Body of pancreas (tissue), 4 donors: ENCODE results near the gene BHMT2. TPM values are rescaled to one million over a fixed set of nuclear protein-coding genes. Genes with fewer than 3 reads are reported as not detected.

Source experiments
- ATAC-seq: fragments of 150-250 bp; one replicate; pipeline ENCODE4 v1.9.1; 2016
- DNase-seq, 4 donors: peaks; one replicate each; pipeline ENCODE4 v3.0.0-alpha.2; 2019
- H3K27ac ChIP-seq, 4 donors: fragments of 200-600 bp; sonication (generic); 1 replicate in 3 of 4; 2 replicates in 1 of 4; pipeline versions ENCODE4 v1.5.1 to v1.6.1; 2016 to 2019; ENCODE audit warnings: mild to moderate bottlenecking in 1 of 4, mixed read lengths in 1 of 4, moderate library complexity in 1 of 4
- H3K27me3 ChIP-seq, 2 donors: fragments of 200-600 bp; sonication (generic); one replicate each; pipeline ENCODE4 v1.6.0; 2016; ENCODE audit warnings: mild to moderate bottlenecking in 1 of 2
- H3K36me3 ChIP-seq, 2 donors: fragments of 200-600 bp; sonication (generic); replicated peaks in 1 of 2; 2 replicates each; pipeline ENCODE4 v1.5.1; 2016; ENCODE audit warnings: low read depth in 2 of 2; ENCODE audit not compliant: insufficient read depth in 1 of 2
- H3K4me1 ChIP-seq: fragments of 200-600 bp; sonication (generic); one replicate; pipeline ENCODE4 v1.6.0; 2016
- H3K4me3 ChIP-seq, 2 donors: fragments of 200-600 bp; sonication (generic); 1 replicate in 1 of 2; 2 replicates in 1 of 2; pipeline ENCODE4 v1.5.1; 2016 to 2019
- H3K9me3 ChIP-seq, 3 donors: fragments of 200-600 bp; sonication (generic); 1 replicate in 2 of 3; 2 replicates in 1 of 3; pipeline ENCODE4 v1.5.1; 2016
- CTCF ChIP-seq, 7 experiments: fragments of 450-650 bp in 4 of 7; fragments of 200-600 bp in 3 of 7; sonication (generic) in 3 of 7; IDR thresholded peaks; one replicate each; pipeline ENCODE4 v1.5.1; 2016 to 2019; ENCODE audit warnings: antibody characterized with exemption in 7 of 7
- POLR2A ChIP-seq, 3 donors: fragments of 450-650 bp; IDR thresholded peaks; one replicate each; pipeline ENCODE4 v1.6.1; 2016; ENCODE audit warnings: antibody characterized with exemption in 3 of 3, mild to moderate bottlenecking in 2 of 3
- WGBS, 2 donors: methylation state at CpG; one replicate each; pipeline ENCODE4 v1.1.5; 2017; 5-methylcytosine and 5-hydroxymethylcytosine counted together
- intact Hi-C: fragments of 100-400 bp; cut with DNase I; formaldehyde crosslinking; loops from one replicate; pipeline ENCODE4 v1.15.1; 2023
- total RNA-seq, 2 donors: library from RNA; depleted of rRNA; stranded (reverse); fragments of >200 nt; gene quantifications; one replicate each; pipeline ENCODE4 v1.1.0, GENCODE V29; 2016

Gene BHMT2
- total RNA-seq, 2 donors from 2014 or later = 1.6 to 2.6 TPM

GRCh38 chr5:79023348-79023747, 46.2 kb upstream of the BHMT2 start:
- ATAC-seq = no peak

GRCh38 chr5:79023947-79024346, 45.6 kb upstream of the BHMT2 start:
- Histone ChIP-seq H3K36me3 (no peaks in the 10 kb centered on the region), H3K27ac (no peak overlapping the region), H3K4me1 (peaks cover 14% of the 10 kb centered on the region), H3K4me3 (no peak overlapping the region), H3K9me3 (no peaks in the 10 kb centered on the region), H3K27me3 (no peaks in the 10 kb centered on the region)
- TF ChIP-seq CTCF (IDR thresholded peaks at IDR 0.05) (no peak), POLR2A (IDR thresholded peaks at IDR 0.05) (no peak)
- intact Hi-C loops = loop anchor here (10.0 kb wide), 1 partner anchor 111 kb away; no protein-coding TSS in a partner anchor
- no peak for ATAC-seq
- no peak for DNase-seq
- WGBS, 2 donors = 83% methylated on average over 1 of the region's 1 CpG

More at GRCh38 chr5:79023348-79023747, 46.2 kb upstream of the BHMT2 start:
- 95 to 100% methylated on average over 1 of the region's 1 CpG for WGBS, 2 donors
- no peak overlapping the region for H3K4me3 ChIP-seq
- DNase-seq = no peak
- no peaks in the 10 kb centered on the region for H3K27me3 ChIP-seq
- no peak overlapping the region for H3K27ac ChIP-seq
- no peaks in the 10 kb centered on the region for H3K36me3 ChIP-seq
- TF ChIP-seq CTCF (IDR thresholded peaks at IDR 0.05) = no peak
- TF ChIP-seq POLR2A (IDR thresholded peaks at IDR 0.05) = no peak
- intact Hi-C loops = loop anchor here (10.0 kb wide), 1 partner anchor 111 kb away; no protein-coding TSS in a partner anchor
- peaks cover 14% of the 10 kb centered on the region for H3K4me1 ChIP-seq
- H3K9me3 ChIP-seq = no peaks in the 10 kb centered on the region

- WGBS, 2 donors = 5 to 6% methylated on average over 12 to 13 of the region's 13 CpGs
- Histone ChIP-seq H3K27ac (no peak overlapping the region), H3K4me3 (no peak overlapping the region), H3K36me3 (no peaks in the 10 kb centered on the region), H3K27me3 (no peaks in the 10 kb centered on the region), H3K4me1 (peaks cover 14% of the 10 kb centered on the region), H3K9me3 (no peaks in the 10 kb centered on the region)
- DNase-seq (peak; percentile 56 to 73 (median 66)), ATAC-seq (peak; percentile 68)
- no peak for TF ChIP-seq POLR2A (IDR thresholded peaks at IDR 0.05)
- peak; percentile 93 to 100 (median 97) for TF ChIP-seq CTCF (IDR thresholded peaks at IDR 0.05)
- intact Hi-C loops = loop anchor here (5.0 to 10.0 kb wide), 2 partner anchors 110 to 442 kb away; no protein-coding TSS in a partner anchor
These were observed 44.5 kb upstream of the BHMT2 start for GRCh38 chr5:79025054-79025472.

GRCh38 chr5:79030663-79031484, 38.7 kb upstream of the BHMT2 start:
- Histone ChIP-seq H3K27ac (no peak overlapping the region), H3K4me3 (no peak overlapping the region), H3K4me1 (peaks cover 6% of the 10 kb centered on the region), H3K9me3 (no peaks in the 10 kb centered on the region), H3K27me3 (no peaks in the 10 kb centered on the region), H3K36me3 (no peaks in the 10 kb centered on the region)
- peak; percentile 42 for ATAC-seq
- intact Hi-C loops = no loop called here
- 60 to 68% methylated on average over 11 of the region's 11 CpGs for WGBS, 2 donors
- no peak for DNase-seq
- no peak for TF ChIP-seq CTCF (IDR thresholded peaks at IDR 0.05)
- no peak for TF ChIP-seq POLR2A (IDR thresholded peaks at IDR 0.05)
